Activated naive CD8-positive, alpha-beta T cell (primary cell): Measurements from ENCODE around the gene KDM8.
"Not testable (repeated sequence)": the region's sequence is repeated elsewhere in the genome, so short reads cannot be mapped to it uniquely, and the experiment has no call there.

Experiments
- H3K27ac Mint-ChIP-seq: one replicate; pipeline ENCODE4 v1.8.0; 2021; ENCODE audit warnings: mixed read lengths
- H3K27me3 Mint-ChIP-seq: one replicate; pipeline ENCODE4 v1.8.0; 2021; ENCODE audit warnings: mixed read lengths
- H3K36me3 Mint-ChIP-seq: one replicate; pipeline ENCODE4 v1.8.0; 2021; ENCODE audit warnings: mixed read lengths
- H3K4me1 Mint-ChIP-seq: one replicate; pipeline ENCODE4 v1.8.0; 2021; ENCODE audit warnings: low read depth, mixed read lengths
- H3K4me3 Mint-ChIP-seq: one replicate; pipeline ENCODE4 v1.8.0; 2021; ENCODE audit warnings: mild to moderate bottlenecking, mixed read lengths
- H3K9me3 Mint-ChIP-seq: one replicate; pipeline ENCODE4 v1.8.0; 2021; ENCODE audit warnings: low read depth, mixed read lengths

KDM8 gene

GRCh38 chr16:27246439-27246838 is 43.1 kb downstream of the KDM8 start:
- Mint-ChIP-seq H3K36me3 (peaks cover 21% of the 10 kb centered on the region), H3K4me1 (peaks cover 82% of the 10 kb centered on the region), H3K9me3 (no peaks in the 10 kb centered on the region), H3K27me3 (no peaks in the 10 kb centered on the region), H3K4me3 (peak overlapping the region; percentile 11), H3K27ac (peak overlapping the region; percentile 92)

GRCh38 chr16:27247076-27247475 is 43.8 kb downstream of the KDM8 start:
- H3K9me3 Mint-ChIP-seq, H3K27me3 Mint-ChIP-seq: not testable (repeated sequence)
- Mint-ChIP-seq H3K36me3 (peaks cover 26% of the 10 kb centered on the region), H3K4me3 (peak overlapping the region; percentile 40), H3K27ac (peak overlapping the region; percentile 92), H3K4me1 (peaks cover 82% of the 10 kb centered on the region)

- Mint-ChIP-seq H3K4me1 (peaks cover 80% of the 10 kb centered on the region), H3K27ac (peak overlapping the region; percentile 77), H3K36me3 (peaks cover 27% of the 10 kb centered on the region), H3K4me3 (no peak overlapping the region), H3K9me3 (no peaks in the 10 kb centered on the region), H3K27me3 (no peaks in the 10 kb centered on the region)
Observed at GRCh38 chr16:27248036-27248435, 44.7 kb downstream of the KDM8 start.

- Mint-ChIP-seq H3K4me1 (peaks cover 80% of the 10 kb centered on the region), H3K4me3 (peak overlapping the region; percentile 46), H3K27ac (peak overlapping the region; percentile 81), H3K36me3 (peaks cover 28% of the 10 kb centered on the region)
- not testable (repeated sequence) for H3K27me3 Mint-ChIP-seq, H3K9me3 Mint-ChIP-seq
Observed at GRCh38 chr16:27248886-27249285, 45.6 kb downstream of the KDM8 start.

GRCh38 chr16:27251541-27252205 is 48.3 kb downstream of the KDM8 start:
- peak overlapping the region; percentile 99 for H3K27ac Mint-ChIP-seq
- H3K4me1 Mint-ChIP-seq: peaks cover 80% of the 10 kb centered on the region
- peaks cover 35% of the 10 kb centered on the region for H3K36me3 Mint-ChIP-seq
- no peaks in the 10 kb centered on the region for H3K9me3 Mint-ChIP-seq
- no peaks in the 10 kb centered on the region for H3K27me3 Mint-ChIP-seq
- H3K4me3 Mint-ChIP-seq: peak overlapping the region; percentile 61

GRCh38 chr16:27252206-27252585 is 48.9 kb downstream of the KDM8 start:
- H3K4me1 Mint-ChIP-seq: peaks cover 78% of the 10 kb centered on the region
- peak overlapping the region; percentile 99 for H3K27ac Mint-ChIP-seq
- H3K27me3 Mint-ChIP-seq: no peaks in the 10 kb centered on the region
- H3K36me3 Mint-ChIP-seq: peaks cover 35% of the 10 kb centered on the region
- H3K9me3 Mint-ChIP-seq: no peaks in the 10 kb centered on the region
- H3K4me3 Mint-ChIP-seq: peak overlapping the region; percentile 61

- Mint-ChIP-seq H3K27me3 (no peaks in the 10 kb centered on the region), H3K9me3 (no peaks in the 10 kb centered on the region), H3K4me1 (peaks cover 83% of the 10 kb centered on the region), H3K36me3 (peaks cover 30% of the 10 kb centered on the region), H3K4me3 (peak overlapping the region; percentile 81), H3K27ac (peak overlapping the region; percentile 99)
Observed at GRCh38 chr16:27253526-27253930, 50.2 kb downstream of the KDM8 start.

- Mint-ChIP-seq H3K36me3 (peaks cover 28% of the 10 kb centered on the region), H3K27me3 (no peaks in the 10 kb centered on the region), H3K4me1 (peaks cover 86% of the 10 kb centered on the region), H3K4me3 (peak overlapping the region; percentile 81), H3K27ac (peak overlapping the region; percentile 99), H3K9me3 (no peaks in the 10 kb centered on the region)
Observed at GRCh38 chr16:27254262-27254811, 51.0 kb downstream of the KDM8 start.

GRCh38 chr16:27256861-27257260 is 53.5 kb downstream of the KDM8 start:
- Mint-ChIP-seq H3K4me3 (no peak overlapping the region), H3K36me3 (peaks cover 24% of the 10 kb centered on the region), H3K27me3 (no peaks in the 10 kb centered on the region), H3K27ac (peak overlapping the region; percentile 88), H3K9me3 (no peaks in the 10 kb centered on the region), H3K4me1 (peaks cover 81% of the 10 kb centered on the region)

GRCh38 chr16:27257271-27257670 is 53.9 kb downstream of the KDM8 start:
- Mint-ChIP-seq H3K27ac (peak overlapping the region; percentile 88), H3K4me1 (peaks cover 79% of the 10 kb centered on the region), H3K4me3 (no peak overlapping the region), H3K9me3 (no peaks in the 10 kb centered on the region), H3K36me3 (peaks cover 24% of the 10 kb centered on the region), H3K27me3 (no peaks in the 10 kb centered on the region)

- Mint-ChIP-seq H3K4me3 (peak overlapping the region; percentile 8), H3K27ac (peak overlapping the region; percentile 88), H3K9me3 (no peaks in the 10 kb centered on the region), H3K36me3 (peaks cover 27% of the 10 kb centered on the region), H3K4me1 (peaks cover 82% of the 10 kb centered on the region), H3K27me3 (no peaks in the 10 kb centered on the region)
Observed at GRCh38 chr16:27258241-27258734, 55.0 kb downstream of the KDM8 start.

- Mint-ChIP-seq H3K4me3 (no peak overlapping the region), H3K9me3 (no peaks in the 10 kb centered on the region), H3K36me3 (peaks cover 28% of the 10 kb centered on the region), H3K4me1 (peaks cover 82% of the 10 kb centered on the region), H3K27me3 (no peaks in the 10 kb centered on the region), H3K27ac (peak overlapping the region; percentile 52)
Observed at GRCh38 chr16:27259710-27260109, 56.4 kb downstream of the KDM8 start.

- peak overlapping the region; percentile 83 for H3K27ac Mint-ChIP-seq
- H3K4me3 Mint-ChIP-seq, H3K9me3 Mint-ChIP-seq, H3K27me3 Mint-ChIP-seq: not testable (repeated sequence)
- peaks cover 26% of the 10 kb centered on the region for H3K36me3 Mint-ChIP-seq
- peaks cover 76% of the 10 kb centered on the region for H3K4me1 Mint-ChIP-seq
Observed at GRCh38 chr16:27262904-27263423, 59.6 kb downstream of the KDM8 start.

- Mint-ChIP-seq H3K36me3 (peaks cover 28% of the 10 kb centered on the region), H3K9me3 (no peaks in the 10 kb centered on the region), H3K27ac (peak overlapping the region; percentile 47), H3K4me1 (peaks cover 72% of the 10 kb centered on the region), H3K27me3 (no peaks in the 10 kb centered on the region), H3K4me3 (peak overlapping the region; percentile 17)
Observed at GRCh38 chr16:27264151-27264550, 60.8 kb downstream of the KDM8 start.

- peak overlapping the region; percentile 85 for H3K27ac Mint-ChIP-seq
- H3K4me1 Mint-ChIP-seq: peaks cover 79% of the 10 kb centered on the region
- peaks cover 24% of the 10 kb centered on the region for H3K36me3 Mint-ChIP-seq
- no peaks in the 10 kb centered on the region for H3K27me3 Mint-ChIP-seq
- H3K4me3 Mint-ChIP-seq: peak overlapping the region; percentile 60
- H3K9me3 Mint-ChIP-seq: no peaks in the 10 kb centered on the region
Observed at GRCh38 chr16:27265982-27266381, 62.7 kb downstream of the KDM8 start.
